ENCODE results near the gene TMEM151B. TPM values are rescaled to one million over a fixed set of nuclear protein-coding genes. Genes with fewer than 3 reads are reported as not detected.

Gene TMEM151B
- total and polyA plus RNA-seq, 9 of the 15 experiments (the other 6 are each of a cell fraction or from before 2014, with no cell fraction given), result not detected

GRCh38 chr6:44257025-44257752 is 13.1 kb upstream of the TMEM151B start, which contains the start of gene SLC35B2 (continued):
- TF ChIP-seq FOXO4 (CRISPR knock-in tag; IDR thresholded peaks at IDR 0.05), result no peak
- TF ChIP-seq RUNX1 (IDR thresholded peaks at IDR 0.05; ENCODE audit: low read depth), result no peak
- TF ChIP-seq NUFIP1 (IDR thresholded peaks at IDR 0.05; ENCODE audit: partially characterized antibody), result no peak
- peak; percentile 20; the same call in 1 of the 2 replicates for TF ChIP-seq NFRKB (IDR thresholded peaks at IDR 0.05; ENCODE audit: low read depth)
- peak; percentile 30; the same call in 1 of the 2 replicates for TF ChIP-seq CBX5 (IDR thresholded peaks at IDR 0.05; ENCODE audit: borderline replicate concordance, low read depth)
- TF ChIP-seq RAD21 (CRISPR knock-in tag; conservative IDR thresholded peaks at IDR 0.05 in 1 of 2, IDR thresholded peaks at IDR 0.05 in 1 of 2), result peak in 1 of 2 experiments; percentile 57; a peak in 3 of 4 replicates
- no peak for TF ChIP-seq LARP7 (IDR thresholded peaks at IDR 0.05)
- TF ChIP-seq ZNF347 (CRISPR knock-in tag; IDR thresholded peaks at IDR 0.05; ENCODE audit: low read depth), result no peak
- peak in 1 of 3 experiments; percentile 80 for TF ChIP-seq YY1 (IDR thresholded peaks at IDR 0.05; ENCODE audit: borderline replicate concordance in 1 of 3, control insufficient read depth in 1 of 3, extremely low read depth in 1 of 3, insufficient read depth in 3 of 3, insufficient read length in 1 of 3, insufficient replicate concordance in 2 of 3, low read depth in 1 of 3, low read length in 2 of 3)
- no peak for TF ChIP-seq RNF219 (CRISPR knock-in tag; IDR thresholded peaks at IDR 0.05)
- no peak for TF ChIP-seq CHD1 (IDR thresholded peaks at IDR 0.05; ENCODE audit: low read length)
- TF ChIP-seq KAT8 (IDR thresholded peaks at IDR 0.05; ENCODE audit: low read depth), result no peak
- TF ChIP-seq FIP1L1 (IDR thresholded peaks at IDR 0.05; ENCODE audit: low read depth, low read length, poor library complexity, severe bottlenecking), result peak; percentile 87
- no peak; the same call in 1 of the 2 replicates for TF ChIP-seq STAT5A (IDR thresholded peaks at IDR 0.05; ENCODE audit: borderline replicate concordance, low read length)
- no peak for TF ChIP-seq SRSF7 (optimal IDR thresholded peaks at IDR 0.05; ENCODE audit: low read depth, low read length)
- TF ChIP-seq ZNF444 (CRISPR knock-in tag; IDR thresholded peaks at IDR 0.05), result no peak
- no peak for TF ChIP-seq ZNF143 (CRISPR knock-in tag; IDR thresholded peaks at IDR 0.05)
- TF ChIP-seq POU5F1 (IDR thresholded peaks at IDR 0.05; ENCODE audit: borderline replicate concordance, low read depth, low read length, partially characterized antibody), result no peak
- TF ChIP-seq ZNF175 (CRISPR knock-in tag; IDR thresholded peaks at IDR 0.05; ENCODE audit: low read depth), result peak; percentile 21; the same call in 1 of the 2 replicates
- TF ChIP-seq HNRNPH1 (optimal IDR thresholded peaks at IDR 0.05; ENCODE audit: low read depth, low read length), result no peak
- peak; percentile 82 to 86 for TF ChIP-seq NONO (IDR thresholded peaks at IDR 0.05; ENCODE audit: low read depth in 2 of 2, low read length in 1 of 2)
- no peak for TF ChIP-seq HDAC8 (tag; IDR thresholded peaks at IDR 0.05)
- TF ChIP-seq GATA2 (CRISPR knock-in tag; IDR thresholded peaks at IDR 0.05), result no peak

Measured in K562 (cell line).